HepG2 (cell line): ENCODE measurements around the gene PEAK1. TPM values are rescaled to one million over a fixed set of nuclear protein-coding genes. Genes with fewer than 3 reads are reported as not detected.

Source experiments
- HCFC1 ChIP-seq: fragments of 150-350 bp; IDR thresholded peaks from 2 replicates; pipeline ENCODE4 v1.6.1; 2014; ENCODE audit warnings: low read depth, low read length
- PHF8 ChIP-seq: sonication (generic); formaldehyde crosslinking; IDR thresholded peaks from 2 replicates; pipeline ENCODE4 v1.5.0; 2020; ENCODE audit warnings: missing genetic modification reagents
- POLR2G ChIP-seq: fragments of 200-400 bp; formaldehyde crosslinking; IDR thresholded peaks from 2 replicates; pipeline ENCODE4 v1.6.1; 2018; ENCODE audit warnings: mild to moderate bottlenecking, low read depth, low read length, moderate library complexity
- SOX6 ChIP-seq, 2 experiments: fragments of 450-650 bp in 1 of 2; sonication (generic) in 1 of 2; formaldehyde crosslinking in 1 of 2; IDR thresholded peaks; 2 replicates each; pipeline versions ENCODE4 v1.4.0 to v1.6.1; 2017 to 2020; ENCODE audit warnings: antibody characterized with exemption in 1 of 2, mild to moderate bottlenecking in 1 of 2, missing genetic modification reagents in 1 of 2
- ZNF20 ChIP-seq: sonication (generic); formaldehyde crosslinking; IDR thresholded peaks from 2 replicates; pipeline ENCODE4 v1.4.0; 2020; ENCODE audit warnings: mild to moderate bottlenecking, moderate library complexity, missing genetic modification reagents
- ZNF33B ChIP-seq: sonication (generic); formaldehyde crosslinking; IDR thresholded peaks from 2 replicates; pipeline ENCODE4 v1.5.1; 2020; ENCODE audit warnings: mild to moderate bottlenecking, missing genetic modification reagents
- ZNF570 ChIP-seq: sonication (generic); formaldehyde crosslinking; IDR thresholded peaks from 2 replicates; pipeline ENCODE4 v1.4.0; 2020; ENCODE audit warnings: mild to moderate bottlenecking, missing genetic modification reagents, borderline replicate concordance
- ZSCAN5A ChIP-seq: sonication (generic); formaldehyde crosslinking; IDR thresholded peaks from 2 replicates; pipeline ENCODE4 v1.8.0; 2022; ENCODE audit warnings: mild to moderate bottlenecking, missing genetic modification reagents, borderline replicate concordance
- polyA plus RNA-seq, 8 experiments: library from polyadenylated mRNA; depleted of rRNA in 3 of 8; stranded (reverse) in 7 of 8; unstranded in 1 of 8; fragments of >200 nt; fragmentation: Illumina TruSeq in 4 of 8; extraction: Trizol in 4 of 8; gene quantifications; 2 replicates each; pipeline versions ENCODE4 v1.2.1 to v1.2.3, GENCODE V29; 2011 to 2016; ENCODE audit warnings: low read depth in 4 of 8, missing spikeins in 1 of 8, mixed read lengths in 1 of 8; ENCODE audit not compliant: insufficient read depth in 1 of 8
- total RNA-seq, 5 experiments: library from RNA; depleted of rRNA; stranded (reverse); fragments of >200 nt; fragmentation: Illumina TruSeq; extraction: Trizol; gene quantifications; 2 replicates each; pipeline ENCODE4 v1.2.3, GENCODE V29; 2016; ENCODE audit warnings: low read depth in 1 of 5
- TF ChIP-seq, protein P1 (sequence below): sonication (generic); formaldehyde crosslinking; IDR thresholded peaks from 2 replicates; pipeline ENCODE4 v1.4.0; 2020; ENCODE audit warnings: missing genetic modification reagents
- TF ChIP-seq, protein P2 (sequence below): sonication (generic); formaldehyde crosslinking; IDR thresholded peaks from 2 replicates; pipeline ENCODE4 v1.8.0; 2022; ENCODE audit warnings: mild to moderate bottlenecking, missing genetic modification reagents

Gene PEAK1
- total and polyA plus RNA-seq, 2 of the 13 experiments (the other 11 are each of a cell fraction or from before 2014, with no cell fraction given) = 6.0 to 6.6 TPM

DNA sequence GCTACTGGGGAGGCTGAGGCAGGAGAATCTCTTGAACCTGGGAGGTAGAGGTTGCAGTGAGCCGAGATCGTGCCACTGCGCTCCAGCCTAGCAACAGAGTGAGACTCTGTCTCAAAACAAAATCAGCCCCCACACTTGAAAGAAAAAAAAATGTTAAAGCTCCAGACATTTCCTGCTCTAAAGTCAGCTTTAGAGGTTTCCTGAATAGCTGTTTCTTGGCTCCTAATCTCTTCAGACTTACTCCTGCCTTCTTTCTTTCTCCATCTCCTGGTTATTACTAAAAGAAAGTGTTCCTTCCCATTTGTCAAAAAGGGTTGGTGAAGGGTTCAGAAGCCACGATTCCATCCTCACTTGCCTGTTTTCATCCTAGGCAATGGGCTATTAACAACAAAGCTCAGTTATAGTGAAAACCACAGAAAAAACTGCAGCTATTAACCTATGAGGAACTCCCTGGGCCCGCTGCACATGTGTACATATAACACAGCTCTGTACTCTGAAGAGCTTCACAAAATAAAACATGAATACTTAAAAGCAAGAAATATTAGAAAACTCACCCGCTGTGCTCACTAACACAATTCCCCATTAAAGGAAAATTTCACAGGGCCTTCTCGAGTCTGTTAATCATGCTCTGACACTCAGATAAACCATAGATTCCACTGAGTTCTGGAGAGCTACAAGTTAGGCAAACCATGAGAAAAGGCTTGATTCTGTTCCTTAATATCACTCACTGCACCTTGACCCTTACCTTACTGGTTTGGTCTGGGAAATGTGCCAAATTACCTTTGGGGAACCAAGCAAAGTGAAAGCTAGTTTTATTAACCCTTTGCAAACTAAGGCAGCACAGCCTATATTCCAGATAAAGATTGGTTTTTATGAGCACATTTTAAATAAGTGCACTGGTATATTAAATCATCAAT, 259.1 kb downstream of the PEAK1 start (continued):
- TF ChIP-seq, protein P1, sequence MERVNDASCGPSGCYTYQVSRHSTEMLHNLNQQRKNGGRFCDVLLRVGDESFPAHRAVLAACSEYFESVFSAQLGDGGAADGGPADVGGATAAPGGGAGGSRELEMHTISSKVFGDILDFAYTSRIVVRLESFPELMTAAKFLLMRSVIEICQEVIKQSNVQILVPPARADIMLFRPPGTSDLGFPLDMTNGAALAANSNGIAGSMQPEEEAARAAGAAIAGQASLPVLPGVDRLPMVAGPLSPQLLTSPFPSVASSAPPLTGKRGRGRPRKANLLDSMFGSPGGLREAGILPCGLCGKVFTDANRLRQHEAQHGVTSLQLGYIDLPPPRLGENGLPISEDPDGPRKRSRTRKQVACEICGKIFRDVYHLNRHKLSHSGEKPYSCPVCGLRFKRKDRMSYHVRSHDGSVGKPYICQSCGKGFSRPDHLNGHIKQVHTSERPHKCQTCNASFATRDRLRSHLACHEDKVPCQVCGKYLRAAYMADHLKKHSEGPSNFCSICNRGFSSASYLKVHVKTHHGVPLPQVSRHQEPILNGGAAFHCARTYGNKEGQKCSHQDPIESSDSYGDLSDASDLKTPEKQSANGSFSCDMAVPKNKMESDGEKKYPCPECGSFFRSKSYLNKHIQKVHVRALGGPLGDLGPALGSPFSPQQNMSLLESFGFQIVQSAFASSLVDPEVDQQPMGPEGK (CRISPR knock-in tag) = no peak
- TF ChIP-seq ZNF33B (CRISPR knock-in tag) = no peak
- TF ChIP-seq, protein P2, sequence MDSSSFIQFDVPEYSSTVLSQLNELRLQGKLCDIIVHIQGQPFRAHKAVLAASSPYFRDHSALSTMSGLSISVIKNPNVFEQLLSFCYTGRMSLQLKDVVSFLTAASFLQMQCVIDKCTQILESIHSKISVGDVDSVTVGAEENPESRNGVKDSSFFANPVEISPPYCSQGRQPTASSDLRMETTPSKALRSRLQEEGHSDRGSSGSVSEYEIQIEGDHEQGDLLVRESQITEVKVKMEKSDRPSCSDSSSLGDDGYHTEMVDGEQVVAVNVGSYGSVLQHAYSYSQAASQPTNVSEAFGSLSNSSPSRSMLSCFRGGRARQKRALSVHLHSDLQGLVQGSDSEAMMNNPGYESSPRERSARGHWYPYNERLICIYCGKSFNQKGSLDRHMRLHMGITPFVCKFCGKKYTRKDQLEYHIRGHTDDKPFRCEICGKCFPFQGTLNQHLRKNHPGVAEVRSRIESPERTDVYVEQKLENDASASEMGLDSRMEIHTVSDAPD (CRISPR knock-in tag) = peak; percentile 39; the same call in 1 of the 2 replicates
- TF ChIP-seq ZNF20 (CRISPR knock-in tag) = no peak
- TF ChIP-seq HCFC1 = no peak
- no peak for TF ChIP-seq POLR2G
- no peak for TF ChIP-seq ZNF570 (CRISPR knock-in tag)
- no peak for TF ChIP-seq SOX6 (IDR thresholded peaks at IDR 0.05)
- no peak; the same call in 1 of the 2 replicates for TF ChIP-seq SOX6 (CRISPR knock-in tag; IDR thresholded peaks at IDR 0.05)
- TF ChIP-seq ZSCAN5A = no peak; the same call in 1 of the 2 replicates
- TF ChIP-seq PHF8 (CRISPR knock-in tag) = no peak
